ENCODE results near the gene PAFAH1B1.

Gene PAFAH1B1

GRCh38 chr17:2734939-2735338 is 141.5 kb downstream of the PAFAH1B1 start:
- Mint-ChIP-seq H3K36me3 (no peaks in the 10 kb centered on the region), H3K27ac (no peak overlapping the region), H3K4me3 (no peak overlapping the region), H3K27me3 (peaks cover 9% of the 10 kb centered on the region), H3K9me3 (no peaks in the 10 kb centered on the region), H3K4me1 (no peaks in the 10 kb centered on the region)
- no peak for ATAC-seq (ENCODE audit: low read depth)
- DNase-seq (ENCODE audit: low spot score in 2 of 2) = no peak
